ENCODE results near the gene RPL7L1. TPM values are rescaled to one million over a fixed set of nuclear protein-coding genes. Genes with fewer than 3 reads are reported as not detected.
A peak's percentile ranks its signal among the peaks of the same experiment; 100 is the strongest.
"Not testable (repeated sequence)": the region's sequence is repeated elsewhere in the genome, so short reads cannot be mapped to it uniquely, and the experiment has no call there.

The RPL7L1 gene
- total and polyA plus RNA-seq, 2 of the 13 experiments (the other 11 are each of a cell fraction or from before 2014, with no cell fraction given) = 51.6 to 179 TPM

DNA sequence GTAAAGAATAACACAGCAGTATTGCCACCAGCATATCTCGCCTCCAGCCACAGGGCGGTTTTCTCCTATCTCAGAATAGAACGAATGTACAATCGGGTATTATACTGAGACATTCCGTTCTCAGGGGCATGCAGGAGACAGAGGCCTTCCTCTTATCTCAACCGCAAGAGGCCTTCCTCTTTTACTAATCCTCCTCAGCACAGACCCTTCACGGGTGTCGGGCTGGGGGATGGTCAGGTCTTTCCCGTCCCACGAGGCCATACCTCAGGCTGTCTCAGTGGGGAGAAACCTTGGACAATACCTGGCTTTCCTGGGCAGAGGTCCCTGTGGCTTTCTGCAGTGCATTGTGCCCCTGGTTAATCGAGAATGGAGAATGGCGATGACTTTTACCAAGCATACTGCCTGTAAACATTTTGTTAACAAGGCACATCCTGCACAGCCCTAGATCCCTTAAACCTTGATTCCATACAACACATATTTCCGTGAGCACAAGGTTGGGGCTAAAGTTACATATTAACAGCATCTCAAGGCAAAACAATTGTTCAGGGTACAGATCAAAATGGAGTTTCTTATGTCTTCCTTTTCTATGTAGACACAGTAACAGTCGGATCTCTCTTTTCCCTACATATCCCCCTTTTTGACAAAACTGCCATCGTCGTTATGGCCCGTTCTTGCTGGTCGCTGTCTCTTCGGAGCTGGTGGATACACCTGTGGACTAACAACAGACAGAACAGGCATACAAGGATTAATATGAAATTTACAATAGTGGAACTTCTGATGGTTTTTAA, 14.8 kb downstream of the RPL7L1 start (continued):
- peak; percentile 64; the same call in 1 of the 2 replicates for TF ChIP-seq PITX1 (CRISPR knock-in tag; IDR thresholded peaks at IDR 0.05)
- TF ChIP-seq, protein P1, sequence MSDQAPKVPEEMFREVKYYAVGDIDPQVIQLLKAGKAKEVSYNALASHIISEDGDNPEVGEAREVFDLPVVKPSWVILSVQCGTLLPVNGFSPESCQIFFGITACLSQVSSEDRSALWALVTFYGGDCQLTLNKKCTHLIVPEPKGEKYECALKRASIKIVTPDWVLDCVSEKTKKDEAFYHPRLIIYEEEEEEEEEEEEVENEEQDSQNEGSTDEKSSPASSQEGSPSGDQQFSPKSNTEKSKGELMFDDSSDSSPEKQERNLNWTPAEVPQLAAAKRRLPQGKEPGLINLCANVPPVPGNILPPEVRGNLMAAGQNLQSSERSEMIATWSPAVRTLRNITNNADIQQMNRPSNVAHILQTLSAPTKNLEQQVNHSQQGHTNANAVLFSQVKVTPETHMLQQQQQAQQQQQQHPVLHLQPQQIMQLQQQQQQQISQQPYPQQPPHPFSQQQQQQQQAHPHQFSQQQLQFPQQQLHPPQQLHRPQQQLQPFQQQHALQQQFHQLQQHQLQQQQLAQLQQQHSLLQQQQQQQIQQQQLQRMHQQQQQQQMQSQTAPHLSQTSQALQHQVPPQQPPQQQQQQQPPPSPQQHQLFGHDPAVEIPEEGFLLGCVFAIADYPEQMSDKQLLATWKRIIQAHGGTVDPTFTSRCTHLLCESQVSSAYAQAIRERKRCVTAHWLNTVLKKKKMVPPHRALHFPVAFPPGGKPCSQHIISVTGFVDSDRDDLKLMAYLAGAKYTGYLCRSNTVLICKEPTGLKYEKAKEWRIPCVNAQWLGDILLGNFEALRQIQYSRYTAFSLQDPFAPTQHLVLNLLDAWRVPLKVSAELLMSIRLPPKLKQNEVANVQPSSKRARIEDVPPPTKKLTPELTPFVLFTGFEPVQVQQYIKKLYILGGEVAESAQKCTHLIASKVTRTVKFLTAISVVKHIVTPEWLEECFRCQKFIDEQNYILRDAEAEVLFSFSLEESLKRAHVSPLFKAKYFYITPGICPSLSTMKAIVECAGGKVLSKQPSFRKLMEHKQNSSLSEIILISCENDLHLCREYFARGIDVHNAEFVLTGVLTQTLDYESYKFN (CRISPR knock-in tag; conservative IDR thresholded peaks at IDR 0.05) = peak; percentile 66
- peak; percentile 63; the same call in 1 of the 2 replicates for TF ChIP-seq GATAD2A (CRISPR knock-in tag; IDR thresholded peaks at IDR 0.05)
- not testable (repeated sequence) for TF ChIP-seq SOX13 (IDR thresholded peaks at IDR 0.05)
- TF ChIP-seq SOX13 (CRISPR knock-in tag; conservative IDR thresholded peaks at IDR 0.05 in 1 of 2, IDR thresholded peaks at IDR 0.05 in 1 of 2) = peak in 1 of 2 experiments; percentile 55; a peak in 2 of 4 replicates
- TF ChIP-seq, protein P2, sequence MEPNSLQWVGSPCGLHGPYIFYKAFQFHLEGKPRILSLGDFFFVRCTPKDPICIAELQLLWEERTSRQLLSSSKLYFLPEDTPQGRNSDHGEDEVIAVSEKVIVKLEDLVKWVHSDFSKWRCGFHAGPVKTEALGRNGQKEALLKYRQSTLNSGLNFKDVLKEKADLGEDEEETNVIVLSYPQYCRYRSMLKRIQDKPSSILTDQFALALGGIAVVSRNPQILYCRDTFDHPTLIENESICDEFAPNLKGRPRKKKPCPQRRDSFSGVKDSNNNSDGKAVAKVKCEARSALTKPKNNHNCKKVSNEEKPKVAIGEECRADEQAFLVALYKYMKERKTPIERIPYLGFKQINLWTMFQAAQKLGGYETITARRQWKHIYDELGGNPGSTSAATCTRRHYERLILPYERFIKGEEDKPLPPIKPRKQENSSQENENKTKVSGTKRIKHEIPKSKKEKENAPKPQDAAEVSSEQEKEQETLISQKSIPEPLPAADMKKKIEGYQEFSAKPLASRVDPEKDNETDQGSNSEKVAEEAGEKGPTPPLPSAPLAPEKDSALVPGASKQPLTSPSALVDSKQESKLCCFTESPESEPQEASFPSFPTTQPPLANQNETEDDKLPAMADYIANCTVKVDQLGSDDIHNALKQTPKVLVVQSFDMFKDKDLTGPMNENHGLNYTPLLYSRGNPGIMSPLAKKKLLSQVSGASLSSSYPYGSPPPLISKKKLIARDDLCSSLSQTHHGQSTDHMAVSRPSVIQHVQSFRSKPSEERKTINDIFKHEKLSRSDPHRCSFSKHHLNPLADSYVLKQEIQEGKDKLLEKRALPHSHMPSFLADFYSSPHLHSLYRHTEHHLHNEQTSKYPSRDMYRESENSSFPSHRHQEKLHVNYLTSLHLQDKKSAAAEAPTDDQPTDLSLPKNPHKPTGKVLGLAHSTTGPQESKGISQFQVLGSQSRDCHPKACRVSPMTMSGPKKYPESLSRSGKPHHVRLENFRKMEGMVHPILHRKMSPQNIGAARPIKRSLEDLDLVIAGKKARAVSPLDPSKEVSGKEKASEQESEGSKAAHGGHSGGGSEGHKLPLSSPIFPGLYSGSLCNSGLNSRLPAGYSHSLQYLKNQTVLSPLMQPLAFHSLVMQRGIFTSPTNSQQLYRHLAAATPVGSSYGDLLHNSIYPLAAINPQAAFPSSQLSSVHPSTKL (CRISPR knock-in tag; IDR thresholded peaks at IDR 0.05) = peak; percentile 23; the same call in 1 of the 2 replicates
- peak; percentile 81 for TF ChIP-seq ZFX (CRISPR knock-in tag; IDR thresholded peaks at IDR 0.05; ENCODE audit: low read depth)
- TF ChIP-seq, protein P3, sequence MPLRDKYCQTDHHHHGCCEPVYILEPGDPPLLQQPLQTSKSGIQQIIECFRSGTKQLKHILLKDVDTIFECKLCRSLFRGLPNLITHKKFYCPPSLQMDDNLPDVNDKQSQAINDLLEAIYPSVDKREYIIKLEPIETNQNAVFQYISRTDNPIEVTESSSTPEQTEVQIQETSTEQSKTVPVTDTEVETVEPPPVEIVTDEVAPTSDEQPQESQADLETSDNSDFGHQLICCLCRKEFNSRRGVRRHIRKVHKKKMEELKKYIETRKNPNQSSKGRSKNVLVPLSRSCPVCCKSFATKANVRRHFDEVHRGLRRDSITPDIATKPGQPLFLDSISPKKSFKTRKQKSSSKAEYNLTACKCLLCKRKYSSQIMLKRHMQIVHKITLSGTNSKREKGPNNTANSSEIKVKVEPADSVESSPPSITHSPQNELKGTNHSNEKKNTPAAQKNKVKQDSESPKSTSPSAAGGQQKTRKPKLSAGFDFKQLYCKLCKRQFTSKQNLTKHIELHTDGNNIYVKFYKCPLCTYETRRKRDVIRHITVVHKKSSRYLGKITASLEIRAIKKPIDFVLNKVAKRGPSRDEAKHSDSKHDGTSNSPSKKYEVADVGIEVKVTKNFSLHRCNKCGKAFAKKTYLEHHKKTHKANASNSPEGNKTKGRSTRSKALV (CRISPR knock-in tag; IDR thresholded peaks at IDR 0.05) = peak; percentile 45; the same call in 1 of the 2 replicates
- 0 out of 2 replicates have a peak, but pooled peaks have one; percentile 40 for TF ChIP-seq FOXK1 (CRISPR knock-in tag; IDR thresholded peaks at IDR 0.05; ENCODE audit: borderline replicate concordance, low read depth)
- peak; percentile 20; the same call in 1 of the 2 replicates for TF ChIP-seq KMT2B (CRISPR knock-in tag; IDR thresholded peaks at IDR 0.05)
- 0 out of 2 replicates have a peak, but pooled peaks have one; percentile 37 for TF ChIP-seq ZSCAN29 (CRISPR knock-in tag; conservative IDR thresholded peaks at IDR 0.05)
- TF ChIP-seq ZNF232 (CRISPR knock-in tag; IDR thresholded peaks at IDR 0.05; ENCODE audit: borderline replicate concordance) = 0 out of 2 replicates have a peak, but pooled peaks have one; percentile 21
- TF ChIP-seq, protein P4, sequence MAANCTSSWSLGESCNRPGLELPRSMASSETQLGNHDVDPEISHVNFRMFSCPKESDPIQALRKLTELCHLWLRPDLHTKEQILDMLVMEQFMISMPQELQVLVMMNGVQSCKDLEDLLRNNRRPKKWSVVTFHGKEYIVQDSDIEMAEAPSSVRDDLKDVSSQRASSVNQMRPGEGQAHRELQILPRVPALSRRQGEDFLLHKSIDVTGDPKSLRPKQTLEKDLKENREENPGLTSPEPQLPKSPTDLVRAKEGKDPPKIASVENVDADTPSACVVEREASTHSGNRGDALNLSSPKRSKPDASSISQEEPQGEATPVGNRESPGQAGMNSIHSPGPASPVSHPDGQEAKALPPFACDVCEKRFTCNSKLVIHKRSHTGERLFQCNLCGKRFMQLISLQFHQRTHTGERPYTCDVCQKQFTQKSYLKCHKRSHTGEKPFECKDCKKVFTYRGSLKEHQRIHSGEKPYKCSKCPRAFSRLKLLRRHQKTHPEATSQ (CRISPR knock-in tag; IDR thresholded peaks at IDR 0.05; ENCODE audit: borderline replicate concordance) = 0 out of 2 replicates have a peak, but pooled peaks have one; percentile 34
- TF ChIP-seq KAT7 (CRISPR knock-in tag; IDR thresholded peaks at IDR 0.05; ENCODE audit: borderline replicate concordance) = 0 out of 2 replicates have a peak, but pooled peaks have one; percentile 21
- TF ChIP-seq ARNT2 (CRISPR knock-in tag; IDR thresholded peaks at IDR 0.05; ENCODE audit: low read depth) = 0 out of 2 replicates have a peak, but pooled peaks have one; percentile 5
- peak; percentile 51 for TF ChIP-seq SAP130 (CRISPR knock-in tag; IDR thresholded peaks at IDR 0.05; ENCODE audit: low read depth)
- peak; percentile 61; the same call in 1 of the 2 replicates for TF ChIP-seq IRX3 (CRISPR knock-in tag; IDR thresholded peaks at IDR 0.05; ENCODE audit: borderline replicate concordance, low read depth)
